ENCODE measurements around the gene NUP37. TPM values are rescaled to one million over a fixed set of nuclear protein-coding genes. Genes with fewer than 3 reads are reported as not detected.
"Not testable (repeated sequence)": the region's sequence is repeated elsewhere in the genome, so short reads cannot be mapped to it uniquely, and the experiment has no call there.

Gene NUP37
- total RNA-seq, 1 donor from 2014 or later, result 7.1 TPM

DNA sequence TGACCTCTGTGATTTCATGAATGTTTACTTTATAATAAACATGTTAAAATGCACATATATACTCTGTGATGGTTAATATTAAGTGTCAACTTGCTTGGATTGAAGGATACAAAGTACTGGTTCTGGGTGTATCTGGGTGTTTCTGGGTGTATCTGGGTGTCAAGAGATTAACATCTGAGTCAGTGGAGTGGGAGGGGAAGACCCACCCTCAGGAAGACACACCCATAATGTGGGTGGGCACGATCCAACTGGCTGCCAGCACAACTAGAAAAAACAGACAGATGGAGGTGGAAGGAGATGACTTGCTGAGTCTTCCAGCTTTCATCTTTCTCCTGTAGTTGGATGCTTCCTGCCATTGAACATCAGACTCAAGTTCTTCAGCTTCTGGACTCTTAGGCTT, 11.9 kb downstream of the NUP37 start:
- Mint-ChIP-seq H3K4me3 (ENCODE audit: unreplicated experiment) (no peak overlapping the region), H3K27me3 (ENCODE audit: unreplicated experiment) (no peaks in the 10 kb centered on the region), H3K4me1 (ENCODE audit: low read depth, unreplicated experiment) (peaks cover 2% of the 10 kb centered on the region), H3K27ac (ENCODE audit: unreplicated experiment) (no peak overlapping the region), H3K36me3 (ENCODE audit: unreplicated experiment) (peaks cover 10% of the 10 kb centered on the region), H3K9me3 (ENCODE audit: unreplicated experiment) (no peaks in the 10 kb centered on the region)
- TF ChIP-seq CTCF (IDR thresholded peaks at IDR 0.05; ENCODE audit: partially characterized antibody, unreplicated experiment), result no peak
- no peak for DNase-seq

GRCh38 chr12:102106905-102107304, 13.0 kb downstream of the NUP37 start:
- no peak overlapping the region for H3K27ac Mint-ChIP-seq (ENCODE audit: unreplicated experiment)
- peaks cover 10% of the 10 kb centered on the region for H3K36me3 Mint-ChIP-seq (ENCODE audit: unreplicated experiment)

GRCh38 chr12:102096855-102097254, 23.1 kb downstream of the NUP37 start:
- H3K4me1 Mint-ChIP-seq (ENCODE audit: low read depth, unreplicated experiment), result no peaks in the 10 kb centered on the region

More at GRCh38 chr12:102106905-102107304, 13.0 kb downstream of the NUP37 start:
- no peak for TF ChIP-seq CTCF (IDR thresholded peaks at IDR 0.05; ENCODE audit: partially characterized antibody, unreplicated experiment)
- Mint-ChIP-seq H3K9me3 (ENCODE audit: unreplicated experiment) (no peaks in the 10 kb centered on the region), H3K4me3 (ENCODE audit: unreplicated experiment) (no peak overlapping the region), H3K27me3 (ENCODE audit: unreplicated experiment) (no peaks in the 10 kb centered on the region), H3K4me1 (ENCODE audit: low read depth, unreplicated experiment) (no peaks in the 10 kb centered on the region)
- no peak for DNase-seq

DNA sequence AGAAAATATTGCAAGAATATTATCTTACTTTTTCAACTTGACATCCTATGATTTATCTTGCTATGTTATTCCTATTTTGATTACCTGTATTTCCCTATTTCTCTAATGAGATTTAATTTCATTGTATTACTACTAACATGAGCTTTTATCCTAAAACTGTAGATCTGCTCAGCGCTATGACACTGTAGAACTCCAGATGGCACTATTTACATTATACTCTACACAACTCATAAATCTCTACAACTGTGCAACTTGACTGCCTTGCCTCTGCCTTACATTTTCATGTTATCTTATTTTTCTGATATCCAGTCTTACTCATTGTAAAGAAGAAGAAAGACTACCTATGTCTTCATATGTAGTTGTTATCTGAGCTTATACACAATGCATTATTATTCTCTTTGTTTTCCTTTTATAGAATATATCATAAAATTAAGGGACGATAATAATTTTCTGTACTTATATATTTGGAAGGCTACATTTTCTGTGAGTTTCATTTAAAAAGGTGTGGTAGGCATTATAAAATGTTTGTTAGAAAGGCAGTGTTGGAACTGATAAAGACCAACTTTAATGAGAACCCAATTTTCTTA, 24.1 kb downstream of the NUP37 start:
- Mint-ChIP-seq H3K27me3 (ENCODE audit: unreplicated experiment) (no peaks in the 10 kb centered on the region), H3K4me3 (ENCODE audit: unreplicated experiment) (no peak overlapping the region), H3K4me1 (ENCODE audit: low read depth, unreplicated experiment) (no peaks in the 10 kb centered on the region), H3K36me3 (ENCODE audit: unreplicated experiment) (no peaks in the 10 kb centered on the region), H3K27ac (ENCODE audit: unreplicated experiment) (no peak overlapping the region), H3K9me3 (ENCODE audit: unreplicated experiment) (no peaks in the 10 kb centered on the region)
- no peak for DNase-seq
- peak; percentile 38 for TF ChIP-seq CTCF (IDR thresholded peaks at IDR 0.05; ENCODE audit: partially characterized antibody, unreplicated experiment)

More at GRCh38 chr12:102096855-102097254, 23.1 kb downstream of the NUP37 start:
- Mint-ChIP-seq H3K4me3 (ENCODE audit: unreplicated experiment) (no peak overlapping the region), H3K36me3 (ENCODE audit: unreplicated experiment) (no peaks in the 10 kb centered on the region), H3K27me3 (ENCODE audit: unreplicated experiment) (no peaks in the 10 kb centered on the region), H3K27ac (ENCODE audit: unreplicated experiment) (no peak overlapping the region), H3K9me3 (ENCODE audit: unreplicated experiment) (no peaks in the 10 kb centered on the region)
- TF ChIP-seq CTCF (IDR thresholded peaks at IDR 0.05; ENCODE audit: partially characterized antibody, unreplicated experiment), result no peak
- DNase-seq, result no peak

DNA sequence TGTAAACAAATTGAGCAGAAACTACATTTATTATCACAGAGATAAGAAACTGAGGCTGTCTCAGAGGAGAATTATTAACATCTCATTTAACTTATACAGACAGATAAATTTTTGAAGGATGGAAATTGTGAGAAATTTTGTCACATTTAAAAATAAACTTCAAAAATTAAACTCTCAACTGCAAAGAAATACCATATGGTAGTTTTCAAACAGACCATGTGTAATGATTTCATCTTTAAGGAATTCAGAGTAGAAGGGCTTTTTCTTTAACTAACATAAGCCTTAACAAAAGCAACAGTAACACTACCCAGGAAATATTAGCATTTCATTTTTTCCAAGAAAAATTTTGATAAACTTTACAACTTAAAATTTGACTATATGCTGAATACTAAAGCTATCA, 26.6 kb downstream of the NUP37 start:
- H3K4me1 Mint-ChIP-seq (ENCODE audit: low read depth, unreplicated experiment), result no peaks in the 10 kb centered on the region
- peak; percentile 11 for TF ChIP-seq CTCF (IDR thresholded peaks at IDR 0.05; ENCODE audit: partially characterized antibody, unreplicated experiment)
- H3K27ac Mint-ChIP-seq (ENCODE audit: unreplicated experiment), result no peak overlapping the region

GRCh38 chr12:102089228-102089835, 30.6 kb downstream of the NUP37 start:
- H3K9me3 Mint-ChIP-seq (ENCODE audit: unreplicated experiment); H3K36me3 Mint-ChIP-seq (ENCODE audit: unreplicated experiment); H3K4me3 Mint-ChIP-seq (ENCODE audit: unreplicated experiment); H3K27me3 Mint-ChIP-seq (ENCODE audit: unreplicated experiment); H3K4me1 Mint-ChIP-seq (ENCODE audit: low read depth, unreplicated experiment); DNase-seq: not testable (repeated sequence)
- peak overlapping the region; percentile 52 for H3K27ac Mint-ChIP-seq (ENCODE audit: unreplicated experiment)

More for the DNA sequence above, 26.6 kb downstream of the NUP37 start:
- H3K36me3 Mint-ChIP-seq (ENCODE audit: unreplicated experiment), result peaks cover 7% of the 10 kb centered on the region
- peaks cover 2% of the 10 kb centered on the region for H3K27me3 Mint-ChIP-seq (ENCODE audit: unreplicated experiment)
- no peaks in the 10 kb centered on the region for H3K9me3 Mint-ChIP-seq (ENCODE audit: unreplicated experiment)
- H3K4me3 Mint-ChIP-seq (ENCODE audit: unreplicated experiment), result no peak overlapping the region
- DNase-seq, result no peak
